ENCODE results near the gene KIF16B.
A peak's percentile ranks its signal among the peaks of the same experiment; 100 is the strongest.

The KIF16B gene

DNA sequence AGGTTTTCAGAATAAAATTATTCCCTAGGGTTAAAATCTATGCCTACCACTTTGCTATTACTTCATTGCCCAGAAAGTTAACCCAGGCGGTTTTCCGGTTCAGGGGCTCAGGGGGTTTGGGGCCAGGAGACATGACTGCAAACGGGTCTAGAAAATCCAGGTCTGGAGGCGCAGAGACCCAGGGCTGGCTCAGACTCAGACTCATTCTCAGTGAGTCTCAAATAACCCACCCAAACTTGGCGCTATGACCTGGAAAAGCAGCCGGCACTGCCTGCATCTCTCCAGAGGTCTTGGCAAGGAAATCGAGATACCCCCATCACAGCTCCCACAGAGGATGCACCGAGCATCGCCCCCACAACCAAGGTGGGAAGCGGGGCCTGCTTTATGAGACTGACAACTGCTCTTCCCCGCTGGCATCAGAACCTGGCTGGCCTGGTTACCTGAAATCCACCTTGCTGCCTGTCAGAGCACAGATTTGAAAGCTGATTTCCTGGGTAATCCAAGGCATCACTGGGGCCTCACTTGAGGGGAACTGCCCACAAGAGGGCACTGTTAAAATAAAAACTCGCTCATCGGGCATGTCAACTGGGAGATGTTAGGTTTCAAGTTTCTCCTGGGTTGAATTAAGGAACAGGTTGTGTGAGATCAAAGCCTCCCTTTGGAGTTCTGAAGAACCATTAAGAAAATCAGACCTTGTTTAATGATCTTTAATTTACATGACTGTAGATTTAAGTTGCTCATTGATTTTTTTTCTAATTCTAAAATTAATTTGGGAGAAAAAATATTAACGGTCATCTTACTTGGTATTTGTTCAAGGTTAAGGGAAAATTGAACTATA, 55.1 kb downstream of the KIF16B start:
- DNase-seq: peak; percentile 30 to 38

DNA sequence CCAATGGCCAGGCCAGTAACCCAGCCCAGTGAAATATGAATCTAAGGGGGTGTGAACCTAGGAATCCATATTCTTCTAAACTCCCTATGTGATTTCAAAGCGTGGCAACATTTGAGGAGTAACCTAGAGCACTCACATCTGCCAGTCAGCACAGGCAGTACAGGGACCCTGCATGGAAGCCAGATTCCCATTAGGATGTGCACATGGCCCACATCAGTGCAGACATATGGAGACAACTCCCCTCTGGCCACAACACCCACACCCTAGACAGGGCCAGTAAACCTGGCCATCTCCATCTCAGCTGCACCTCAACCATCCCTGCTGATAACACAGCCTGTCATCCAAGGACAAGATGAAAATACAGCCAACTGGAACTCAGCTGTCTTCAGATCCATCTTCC, 56.5 kb downstream of the KIF16B start:
- DNase-seq: no peak

DNA sequence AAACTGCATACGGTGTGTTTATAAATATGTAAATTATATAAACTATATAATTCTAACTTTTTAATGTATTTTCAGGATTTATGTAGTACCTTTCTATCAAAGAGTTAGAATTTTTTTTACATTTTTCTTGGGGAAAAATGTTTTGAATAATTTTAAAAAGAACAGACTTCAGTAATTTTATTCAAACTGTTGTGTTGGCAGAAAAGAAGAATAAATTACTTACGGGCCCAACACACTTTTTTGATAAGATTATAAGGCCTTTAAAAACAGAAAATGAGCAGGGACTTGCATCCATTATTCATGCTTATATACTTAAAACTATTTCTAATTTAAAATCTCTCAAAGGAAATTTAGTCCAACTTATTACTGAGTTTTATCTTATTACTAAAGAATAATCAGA, 58.2 kb downstream of the KIF16B start:
- no peak for DNase-seq

DNA sequence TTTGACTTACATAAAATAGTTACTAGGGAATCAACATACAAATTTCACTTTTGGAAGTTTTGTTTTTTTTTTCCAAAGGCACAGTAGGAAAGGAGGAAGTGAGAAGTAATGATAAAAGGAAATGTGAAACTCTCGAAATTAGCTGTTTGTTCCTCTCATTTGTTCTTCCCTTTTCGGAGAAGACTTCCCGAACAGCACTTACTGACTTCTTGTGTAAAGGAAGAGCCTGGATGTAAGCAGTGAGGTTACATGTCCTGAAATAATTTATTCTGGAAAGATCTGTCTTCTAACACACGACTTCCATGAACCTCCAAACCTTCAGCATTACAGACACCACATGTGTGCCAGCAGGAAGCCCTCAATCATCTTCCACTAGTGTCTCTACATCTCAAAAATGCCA, 59.1 kb downstream of the KIF16B start:
- no peak for DNase-seq

DNA sequence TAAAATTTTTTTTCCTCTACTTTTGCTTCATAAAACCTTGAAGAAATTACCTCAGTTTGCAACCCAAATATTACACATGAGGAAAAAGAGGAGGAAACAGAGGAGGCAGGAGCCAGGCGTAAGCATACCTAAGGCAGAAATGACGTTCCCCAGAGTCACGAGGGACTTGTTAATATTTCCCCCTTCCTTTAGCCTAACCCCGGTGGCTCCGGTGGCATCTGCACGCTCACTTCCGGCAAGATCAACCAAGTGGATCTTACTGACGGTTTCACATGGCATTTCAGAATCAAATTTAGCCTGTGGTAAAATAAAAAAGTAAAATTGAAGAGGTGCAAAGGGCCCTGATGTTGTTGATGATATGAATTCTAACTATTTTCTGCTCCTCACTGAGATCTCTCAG, 67.4 kb downstream of the KIF16B start:
- no peak for DNase-seq

DNA sequence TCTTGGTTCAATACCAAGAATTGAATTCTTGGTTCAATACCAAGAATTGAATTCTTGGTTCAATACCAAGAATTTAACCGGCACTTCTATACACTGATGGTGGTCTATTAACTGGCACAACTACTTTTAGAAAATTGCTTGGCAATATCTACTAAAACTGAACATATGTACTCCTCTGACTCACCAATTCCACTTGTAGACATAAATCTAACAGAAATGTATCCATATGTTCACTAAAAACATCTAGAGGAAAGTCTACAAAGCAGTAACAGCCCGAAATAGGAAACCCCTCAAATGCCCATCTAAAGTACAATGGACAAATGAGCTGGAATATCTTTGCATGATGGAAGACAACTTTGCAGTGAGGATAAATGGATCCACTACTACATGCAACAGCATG, 71.9 kb downstream of the KIF16B start:
- no peak for DNase-seq

DNA sequence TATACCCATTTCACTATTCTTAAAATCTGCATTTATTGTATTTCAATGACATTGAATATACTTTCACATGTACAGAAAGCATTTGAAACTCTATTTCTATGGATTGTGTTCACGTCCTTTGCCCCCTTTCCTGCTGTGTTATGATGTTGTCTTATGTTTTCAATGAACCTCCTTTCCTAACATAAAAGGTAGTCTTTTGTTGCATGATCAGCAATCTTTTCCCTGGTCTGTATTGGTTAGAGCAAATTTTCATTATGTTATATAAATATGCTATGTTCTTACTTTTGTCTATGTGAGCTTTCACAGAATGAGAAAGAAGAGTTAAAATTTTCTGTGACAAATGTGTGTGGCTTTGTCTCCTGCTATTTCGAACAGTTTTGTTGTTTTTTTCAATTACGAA, 73.1 kb downstream of the KIF16B start:
- DNase-seq: no peak

DNA sequence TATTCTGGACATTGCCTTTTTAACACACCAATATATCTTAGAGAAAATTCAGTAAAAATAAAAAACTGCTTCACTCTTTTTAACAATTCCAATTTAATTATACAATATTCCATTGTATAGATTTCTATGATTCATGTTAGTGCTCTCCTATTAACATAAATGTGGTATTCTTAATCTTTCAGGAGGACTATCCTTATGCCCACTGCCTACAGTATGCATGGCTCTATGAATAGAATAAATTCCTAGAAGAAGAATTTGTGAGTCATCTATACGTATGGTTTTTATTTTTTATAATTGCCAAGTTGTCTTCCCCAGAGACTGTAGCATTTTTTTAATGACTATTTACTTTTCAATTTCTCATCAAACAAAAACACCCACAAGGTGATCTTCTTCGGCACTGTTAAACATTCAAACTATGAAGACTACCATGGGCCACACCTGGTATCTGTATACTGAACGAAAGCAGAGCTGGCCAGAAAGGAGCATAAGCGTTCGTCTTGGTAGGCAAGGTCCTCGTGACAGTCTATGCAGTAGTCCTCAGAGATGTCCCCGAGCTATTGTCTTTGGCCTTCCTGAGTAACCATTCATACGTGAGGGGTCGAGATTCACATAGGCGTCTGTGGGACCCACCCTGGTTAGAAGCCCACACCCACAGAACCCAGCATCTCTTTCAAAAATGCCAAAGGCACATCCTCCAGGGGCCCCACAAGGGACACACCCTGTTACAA, 74.6 kb downstream of the KIF16B start:
- no peak for DNase-seq

DNA sequence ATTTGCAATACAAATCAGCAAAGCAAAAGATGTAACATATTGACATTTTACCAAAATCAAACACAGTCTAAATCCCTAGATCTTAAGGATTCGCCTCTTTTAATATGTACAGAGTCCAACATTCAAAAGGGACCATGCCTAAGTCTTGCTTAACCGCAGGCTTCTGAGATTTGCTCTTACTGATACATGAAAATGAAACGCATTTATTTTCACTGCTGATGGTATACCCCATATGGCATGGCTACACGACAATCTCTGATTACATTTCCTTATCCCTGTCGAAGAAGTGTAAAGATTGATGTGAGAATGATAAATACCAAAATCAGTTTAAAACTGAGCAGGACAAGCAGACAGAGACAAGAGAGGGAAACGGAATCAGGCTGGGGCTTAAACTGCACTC, 75.4 kb downstream of the KIF16B start:
- no peak for DNase-seq

DNA sequence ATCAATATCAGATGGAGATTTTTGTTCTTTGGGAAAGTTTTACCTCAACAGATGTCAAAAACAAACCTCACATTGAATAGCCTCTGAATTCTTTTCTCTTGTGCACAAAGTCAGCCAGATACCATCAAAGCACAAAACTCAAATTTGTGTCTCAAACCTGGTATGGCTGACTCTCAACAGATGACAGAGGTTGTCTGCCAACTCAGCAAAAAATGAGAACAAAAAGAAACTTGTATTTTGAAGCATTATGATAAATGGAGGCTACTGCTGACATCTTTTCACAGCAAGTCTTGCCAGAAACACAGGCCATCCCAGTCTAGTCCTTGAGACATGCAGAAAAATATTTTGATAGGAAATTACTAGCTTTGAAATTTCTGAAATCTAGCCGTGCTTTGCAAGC, 79.8 kb downstream of the KIF16B start:
- DNase-seq: no peak

DNA sequence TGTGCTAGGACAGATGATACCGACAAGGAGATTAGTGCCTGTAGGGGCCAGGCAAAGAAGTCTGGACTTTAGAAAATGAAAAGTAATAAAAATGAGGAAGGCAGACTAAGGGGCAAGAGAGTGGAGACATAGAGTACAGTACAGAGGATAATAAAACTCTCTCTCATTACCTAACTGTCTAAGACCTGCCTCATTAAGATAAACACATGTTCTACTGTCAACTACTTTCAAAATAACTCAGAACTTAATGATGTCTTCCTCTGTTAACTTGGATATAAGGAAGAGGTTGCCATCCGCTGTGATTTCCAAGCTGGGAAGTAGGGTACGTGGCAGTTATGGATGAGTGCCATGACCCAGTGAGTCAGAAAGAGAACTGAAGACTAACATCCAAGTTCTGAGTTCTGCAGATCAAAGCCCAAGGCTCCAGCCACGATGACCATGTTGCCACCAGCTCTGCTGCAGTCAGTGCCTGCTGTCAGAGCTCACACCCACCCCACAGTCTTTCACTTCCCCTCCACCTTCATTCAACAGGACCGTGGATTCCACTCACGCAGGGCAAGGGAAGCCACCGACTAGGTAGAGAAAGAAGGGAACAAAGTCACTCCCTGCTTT, 81.8 kb downstream of the KIF16B start:
- no peak for DNase-seq

DNA sequence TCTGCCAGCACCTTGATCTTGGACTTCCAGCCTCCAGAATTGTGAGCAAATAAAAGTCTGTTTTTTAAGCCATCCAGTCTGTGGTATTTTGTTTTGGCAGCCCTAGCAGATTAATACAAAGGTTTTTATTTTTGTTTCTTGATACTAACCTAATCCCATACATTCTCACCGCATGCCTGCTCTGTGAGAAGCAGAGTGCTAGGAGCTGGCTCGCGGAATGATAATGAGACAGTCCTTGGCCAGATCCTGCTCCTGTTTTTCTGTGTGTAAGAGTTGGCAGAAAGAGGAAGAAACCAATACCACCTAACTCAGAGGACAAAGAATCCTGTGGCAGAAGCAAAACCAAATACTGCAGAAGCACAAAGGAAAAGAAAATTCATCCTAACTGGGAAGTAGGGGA, 82.6 kb downstream of the KIF16B start:
- DNase-seq: no peak

DNA sequence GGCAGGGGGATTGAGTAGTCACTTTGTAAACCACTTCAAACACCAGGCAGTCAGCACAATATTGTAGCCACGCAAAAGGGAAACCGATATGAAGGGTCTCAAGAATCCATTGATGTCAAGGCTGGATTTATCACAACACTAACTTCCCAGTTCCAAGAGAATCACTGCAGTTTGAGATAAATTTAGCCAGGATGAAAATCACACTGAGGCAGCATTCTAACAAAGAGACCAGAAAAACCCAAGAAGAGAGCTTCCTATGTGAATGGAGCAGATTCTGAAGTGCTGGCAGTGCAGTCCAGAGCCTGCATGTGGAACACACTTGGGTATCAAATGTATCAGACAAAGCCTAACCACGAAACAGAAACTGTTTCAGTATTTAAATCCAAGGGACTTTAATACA, 84.6 kb downstream of the KIF16B start:
- DNase-seq: no peak

DNA sequence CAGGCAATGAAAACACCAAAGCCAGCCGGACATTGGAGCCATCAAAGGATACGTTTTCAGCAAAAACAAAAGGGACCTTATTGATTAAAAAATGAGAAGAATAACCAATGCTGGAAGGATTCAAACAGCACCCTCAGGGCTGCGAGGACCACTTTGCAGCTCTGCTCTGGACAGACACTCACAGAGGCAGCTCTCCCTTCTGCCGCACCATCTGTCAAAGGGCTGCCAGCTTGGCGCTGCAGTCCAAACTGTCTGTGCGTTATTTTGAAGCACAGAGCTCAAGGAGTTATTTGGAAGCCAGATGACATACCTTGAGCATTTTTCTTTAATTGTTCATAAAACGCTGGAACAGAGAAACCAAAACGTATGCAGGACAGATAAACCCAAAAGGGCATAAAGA, 85.2 kb downstream of the KIF16B start:
- no peak for DNase-seq

DNA sequence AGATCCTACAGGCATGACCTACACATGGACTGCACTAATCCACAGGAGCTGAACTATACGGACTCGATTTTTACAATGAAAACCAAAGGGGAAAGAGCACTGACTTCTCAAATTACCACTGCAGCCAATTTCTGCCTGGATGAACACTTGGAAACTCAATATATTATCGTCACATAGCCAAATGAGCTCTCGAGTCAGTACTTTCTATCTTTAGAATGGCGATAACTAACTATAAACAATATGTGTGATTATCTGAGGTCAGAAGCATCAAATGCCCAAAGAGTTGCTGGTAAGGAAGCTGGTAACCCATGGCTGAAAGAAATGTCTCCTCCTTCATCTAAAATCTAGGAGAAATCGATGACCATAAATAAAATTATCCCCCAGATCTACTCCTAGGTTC, 86.7 kb downstream of the KIF16B start:
- no peak for DNase-seq

DNA sequence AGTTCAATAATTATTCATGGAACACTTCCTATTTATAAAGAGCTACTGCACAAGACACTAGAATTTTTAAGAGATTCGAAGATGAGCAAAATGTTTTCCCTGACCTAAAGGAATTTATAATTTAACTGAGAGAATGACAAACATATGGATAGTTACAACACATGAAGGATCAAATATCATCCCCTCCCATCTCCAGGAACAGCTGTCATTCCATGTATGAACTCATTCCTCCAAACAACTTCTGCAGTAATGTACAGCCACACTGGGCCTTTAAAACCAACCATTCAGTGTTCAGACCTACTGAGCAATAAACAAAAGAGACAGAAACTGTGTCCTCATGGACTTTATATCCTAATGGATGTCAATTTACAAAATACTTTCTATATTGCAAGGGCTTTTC, 87.8 kb downstream of the KIF16B start:
- DNase-seq: no peak

DNA sequence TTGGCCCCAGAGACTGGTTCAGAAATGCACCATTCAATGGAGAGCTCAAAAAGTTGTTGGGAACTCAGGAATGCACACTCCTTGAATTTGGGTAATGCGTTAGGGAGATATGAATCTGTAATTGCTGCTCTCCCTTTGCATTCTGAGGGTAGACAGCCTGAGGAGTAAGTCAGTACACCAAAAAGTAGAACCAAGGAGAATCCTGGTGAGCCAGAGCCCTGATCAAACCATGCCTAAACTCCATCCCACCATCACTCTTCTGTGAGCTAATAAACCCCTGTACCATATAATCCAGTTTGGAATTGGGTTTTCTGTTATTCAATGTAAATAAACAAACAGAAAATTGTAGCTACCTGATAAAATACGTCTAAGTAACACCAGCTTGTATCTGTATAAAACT, 90.2 kb downstream of the KIF16B start:
- DNase-seq: no peak

DNA sequence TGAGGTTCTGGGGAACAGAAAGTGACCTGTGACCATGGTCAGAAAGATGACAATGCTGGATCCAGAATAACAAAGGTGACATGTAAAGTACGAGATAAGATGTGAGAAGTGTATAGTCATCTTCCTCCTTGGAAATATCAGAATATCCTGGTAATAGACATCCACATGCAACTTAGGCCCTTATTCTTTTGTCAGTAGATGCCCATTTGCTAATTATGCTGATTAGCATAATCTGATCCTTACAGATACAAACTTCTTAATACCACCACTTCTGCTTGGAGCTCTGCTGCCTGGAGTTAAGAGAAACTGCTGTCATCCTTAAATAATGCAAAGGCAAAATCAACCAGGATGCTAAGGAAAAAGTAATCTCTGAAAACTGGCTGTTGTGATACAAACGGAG, 91.3 kb downstream of the KIF16B start:
- DNase-seq: no peak

DNA sequence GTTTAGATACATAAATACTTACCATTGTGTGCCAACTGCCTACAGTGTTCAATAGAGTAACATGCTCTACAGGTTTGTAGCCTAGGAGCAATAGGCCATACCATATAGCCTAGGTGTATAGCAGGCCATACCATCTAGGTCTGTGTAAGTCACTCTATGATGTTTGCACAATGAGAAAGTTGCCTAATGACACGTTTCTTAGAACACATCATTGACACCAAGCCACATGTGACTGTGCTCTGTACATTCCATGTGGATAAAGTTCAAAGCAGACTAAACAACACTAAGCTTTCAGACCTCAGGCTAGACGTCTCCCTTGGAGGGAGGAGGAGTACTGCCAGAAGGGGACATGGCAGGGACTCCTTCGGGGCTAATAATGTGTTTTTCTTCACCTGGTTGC, 93.6 kb downstream of the KIF16B start:
- DNase-seq: no peak

DNA sequence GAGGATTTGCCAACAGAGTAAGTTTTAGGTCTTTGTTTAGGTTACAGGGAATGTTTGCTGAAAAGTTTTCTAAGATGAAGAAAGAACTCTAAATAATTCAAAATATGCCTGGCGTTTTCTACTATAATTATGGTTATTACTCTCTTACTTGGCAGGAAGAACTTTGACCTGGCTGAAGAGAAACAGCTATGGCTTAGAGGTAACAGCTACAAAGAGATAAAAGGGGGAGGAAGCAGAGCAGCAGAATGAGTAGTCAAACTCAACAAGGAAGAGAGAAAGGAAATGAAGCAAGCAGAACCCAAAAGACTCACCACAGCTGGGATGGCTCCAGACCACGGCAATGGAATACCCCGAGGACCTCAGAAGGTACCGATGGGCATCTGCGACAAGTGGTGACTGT, 95.6 kb downstream of the KIF16B start:
- DNase-seq: no peak

DNA sequence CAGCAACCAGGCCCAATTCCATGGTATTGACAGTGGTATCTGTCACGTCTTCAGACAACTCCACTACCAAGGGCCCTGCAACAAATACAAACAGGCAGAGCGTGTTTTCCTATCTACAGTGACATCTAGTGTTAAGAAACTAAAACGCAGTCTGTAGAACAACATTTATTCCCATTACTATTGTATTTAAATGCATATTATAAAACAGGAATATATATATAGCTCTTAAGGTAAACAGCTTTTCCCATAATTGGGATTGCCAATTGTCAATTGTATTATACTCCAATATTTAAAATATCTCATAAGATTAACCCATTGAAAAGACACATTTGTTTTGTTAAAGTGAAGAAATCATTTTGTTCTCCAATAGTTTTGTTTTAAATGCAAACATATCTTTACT, 97.2 kb downstream of the KIF16B start:
- no peak for DNase-seq

DNA sequence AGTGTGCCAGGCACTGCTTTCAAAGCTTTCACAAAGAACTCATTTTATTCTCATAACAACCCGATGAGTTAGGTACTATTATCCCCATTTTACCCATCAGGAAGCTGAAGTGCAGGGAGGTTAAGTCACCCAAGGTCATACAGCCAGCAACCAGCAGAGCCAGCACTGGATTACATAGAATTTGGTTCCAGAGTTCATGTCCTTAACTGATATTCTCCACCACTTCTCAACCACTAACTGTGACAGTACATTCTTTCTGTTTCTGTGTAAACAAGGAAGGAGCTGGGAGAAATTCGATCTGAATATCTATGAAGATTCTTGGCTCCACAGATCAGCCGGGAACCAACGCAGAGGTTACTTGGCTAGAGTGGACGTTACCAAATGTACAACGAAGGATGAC, 98.0 kb downstream of the KIF16B start:
- DNase-seq: no peak

DNA sequence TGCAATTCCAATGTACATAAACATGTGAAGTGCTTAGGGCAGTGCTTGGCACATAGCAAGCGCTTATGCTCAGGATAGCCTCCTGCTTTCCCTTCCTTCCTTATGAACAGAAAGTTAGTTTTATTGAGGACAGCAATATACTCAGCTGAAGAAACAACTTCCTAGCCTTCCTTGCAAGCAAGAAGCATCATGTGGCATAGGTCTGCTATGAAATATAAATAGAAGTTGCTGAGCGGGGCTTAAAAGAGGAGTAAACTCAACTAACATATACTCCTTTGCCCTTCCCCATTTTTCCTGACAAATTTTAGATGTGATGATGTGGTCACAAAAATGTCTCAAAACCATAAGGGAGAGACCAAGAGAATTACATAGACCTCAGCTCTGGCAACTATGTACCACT, 98.9 kb downstream of the KIF16B start:
- no peak for DNase-seq
